ENCODE results near the gene MYOCD. TPM values are rescaled to one million over a fixed set of nuclear protein-coding genes. Genes with fewer than 3 reads are reported as not detected.
A peak's percentile ranks its signal among the peaks of the same experiment; 100 is the strongest.

MYOCD gene
- total RNA-seq, 2 donors from 2014 or later = 7.5 to 11.8 TPM

DNA sequence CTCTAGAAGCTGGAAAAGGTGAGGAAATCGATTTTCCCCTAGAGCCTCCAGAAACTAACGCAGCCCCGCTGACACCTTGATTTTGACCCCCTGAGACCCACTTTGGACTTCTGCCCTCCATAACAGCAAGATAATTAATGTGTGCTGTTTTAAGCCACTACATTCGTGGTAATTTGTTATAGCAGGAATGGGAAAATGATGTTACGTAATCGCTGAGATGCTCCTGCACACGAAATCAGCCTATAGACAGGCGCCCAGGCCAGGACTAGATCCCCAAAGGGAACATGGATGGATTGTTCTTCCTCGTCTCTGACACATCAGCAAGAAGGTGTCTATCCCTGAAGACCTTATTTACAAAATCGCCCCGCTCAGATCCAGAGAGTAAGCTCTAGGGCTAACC, 1.4 kb upstream of the MYOCD start:
- no peak overlapping the region for H3K4me3 ChIP-seq (ENCODE audit: low read length)
- H3K27ac Mint-ChIP-seq = no peak overlapping the region
- H3K9me3 ChIP-seq (ENCODE audit: control insufficient read depth, low read length) = no peaks in the 10 kb centered on the region
- peaks cover 4% of the 10 kb centered on the region for H3K4me1 ChIP-seq (ENCODE audit: control insufficient read depth, insufficient read depth, low read length)
- H3K9ac ChIP-seq (ENCODE audit: extremely low read depth, low read length, poor library complexity, severe bottlenecking) = no peak overlapping the region
- WGBS, 2 experiments (ENCODE audit: insufficient coverage in 1 of 2, insufficient read length in 1 of 2) = 79 to 86% methylated on average over 10 to 11 of the region's 11 CpGs
- H3K9me3 Mint-ChIP-seq = no peaks in the 10 kb centered on the region
- no peaks in the 10 kb centered on the region for H3K36me3 Mint-ChIP-seq (ENCODE audit: low read depth)
- H3K27ac ChIP-seq (ENCODE audit: low read depth, low read length) = no peak overlapping the region
- no peak overlapping the region for H3K4me3 Mint-ChIP-seq
- DNase-seq = no peak
- TF ChIP-seq, protein P1, sequence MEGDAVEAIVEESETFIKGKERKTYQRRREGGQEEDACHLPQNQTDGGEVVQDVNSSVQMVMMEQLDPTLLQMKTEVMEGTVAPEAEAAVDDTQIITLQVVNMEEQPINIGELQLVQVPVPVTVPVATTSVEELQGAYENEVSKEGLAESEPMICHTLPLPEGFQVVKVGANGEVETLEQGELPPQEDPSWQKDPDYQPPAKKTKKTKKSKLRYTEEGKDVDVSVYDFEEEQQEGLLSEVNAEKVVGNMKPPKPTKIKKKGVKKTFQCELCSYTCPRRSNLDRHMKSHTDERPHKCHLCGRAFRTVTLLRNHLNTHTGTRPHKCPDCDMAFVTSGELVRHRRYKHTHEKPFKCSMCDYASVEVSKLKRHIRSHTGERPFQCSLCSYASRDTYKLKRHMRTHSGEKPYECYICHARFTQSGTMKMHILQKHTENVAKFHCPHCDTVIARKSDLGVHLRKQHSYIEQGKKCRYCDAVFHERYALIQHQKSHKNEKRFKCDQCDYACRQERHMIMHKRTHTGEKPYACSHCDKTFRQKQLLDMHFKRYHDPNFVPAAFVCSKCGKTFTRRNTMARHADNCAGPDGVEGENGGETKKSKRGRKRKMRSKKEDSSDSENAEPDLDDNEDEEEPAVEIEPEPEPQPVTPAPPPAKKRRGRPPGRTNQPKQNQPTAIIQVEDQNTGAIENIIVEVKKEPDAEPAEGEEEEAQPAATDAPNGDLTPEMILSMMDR (conservative IDR thresholded peaks at IDR 0.05) = no peak
- H3K27me3 ChIP-seq (ENCODE audit: control insufficient read depth, insufficient read depth, low read length, poor library complexity, severe bottlenecking) = peaks cover 8% of the 10 kb centered on the region
- peaks cover 35% of the 10 kb centered on the region for H3K4me1 Mint-ChIP-seq
- no peaks in the 10 kb centered on the region for H3K36me3 ChIP-seq (ENCODE audit: control insufficient read depth, insufficient read depth, low read length)
- H3K27me3 Mint-ChIP-seq (ENCODE audit: insufficient read depth) = peaks cover 25% of the 10 kb centered on the region

DNA sequence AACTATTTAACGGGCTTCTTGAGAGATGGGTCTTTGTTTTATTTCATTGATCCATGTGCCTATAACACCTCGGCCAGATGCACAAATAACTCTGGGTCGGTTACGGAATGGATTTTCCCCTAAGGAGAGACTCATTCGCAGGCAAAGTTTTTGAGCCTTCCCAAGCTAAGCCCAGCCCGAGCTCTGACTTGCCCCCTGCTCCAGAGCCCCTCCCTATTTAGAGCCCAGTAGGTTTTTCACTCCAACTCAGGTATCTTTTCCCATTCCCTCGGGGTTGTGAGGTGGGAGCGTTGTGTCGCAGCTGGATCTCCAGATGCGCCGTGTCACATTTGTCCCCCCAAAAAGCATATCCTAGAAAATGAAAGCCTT, 812 bp upstream of the MYOCD start:
- peak overlapping the region; percentile 59 for H3K9ac ChIP-seq (ENCODE audit: extremely low read depth, low read length, poor library complexity, severe bottlenecking)

DNA sequence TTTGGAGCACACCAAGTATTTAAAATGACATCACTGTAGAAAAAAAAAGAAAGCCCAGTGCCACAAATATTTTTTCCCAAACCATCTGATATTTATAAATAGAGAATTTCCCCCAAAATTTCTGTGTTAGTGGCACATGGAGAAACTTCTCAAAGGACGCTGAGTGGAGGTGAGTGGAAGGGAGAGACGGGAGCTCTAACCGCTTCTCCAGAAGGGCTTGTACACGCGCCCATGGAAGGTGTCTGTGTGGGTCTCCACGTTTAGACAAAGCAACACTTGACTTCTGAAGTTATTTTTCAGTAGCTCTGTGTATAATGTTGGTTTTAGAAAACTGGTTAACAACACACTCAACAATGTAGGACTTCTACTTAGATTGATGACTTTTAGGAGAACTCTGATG, 1.0 kb downstream of the MYOCD start:
- H3K36me3 Mint-ChIP-seq (ENCODE audit: low read depth) = no peaks in the 10 kb centered on the region
- Histone ChIP-seq H3K27me3 (ENCODE audit: control insufficient read depth, insufficient read depth, low read length, poor library complexity, severe bottlenecking) (peaks cover 8% of the 10 kb centered on the region), H3K4me1 (ENCODE audit: control insufficient read depth, insufficient read depth, low read length) (peaks cover 7% of the 10 kb centered on the region), H3K9me3 (ENCODE audit: control insufficient read depth, low read length) (no peaks in the 10 kb centered on the region), H3K9ac (ENCODE audit: extremely low read depth, low read length, poor library complexity, severe bottlenecking) (peak overlapping the region; percentile 59), H3K36me3 (ENCODE audit: control insufficient read depth, insufficient read depth, low read length) (no peaks in the 10 kb centered on the region), H3K27ac (ENCODE audit: low read depth, low read length) (no peak overlapping the region), H3K4me3 (ENCODE audit: low read length) (peak overlapping the region; percentile 85)
- peak overlapping the region; percentile 14 for H3K27ac Mint-ChIP-seq
- TF ChIP-seq, protein P1 (conservative IDR thresholded peaks at IDR 0.05) = no peak
- DNase-seq = no peak
- H3K4me3 Mint-ChIP-seq = peak overlapping the region; percentile 72
- H3K27me3 Mint-ChIP-seq (ENCODE audit: insufficient read depth) = peaks cover 25% of the 10 kb centered on the region
- WGBS, 2 experiments (ENCODE audit: insufficient coverage in 1 of 2, insufficient read length in 1 of 2) = 84 to 100% methylated on average over 1 to 6 of the region's 6 CpGs
- H3K9me3 Mint-ChIP-seq = no peaks in the 10 kb centered on the region
- H3K4me1 Mint-ChIP-seq = peaks cover 45% of the 10 kb centered on the region

More for the DNA sequence above, 812 bp upstream of the MYOCD start:
- H3K27ac ChIP-seq (ENCODE audit: low read depth, low read length) = no peak overlapping the region
- Mint-ChIP-seq H3K27me3 (ENCODE audit: insufficient read depth) (peaks cover 25% of the 10 kb centered on the region), H3K9me3 (no peaks in the 10 kb centered on the region), H3K4me1 (peaks cover 38% of the 10 kb centered on the region), H3K36me3 (ENCODE audit: low read depth) (no peaks in the 10 kb centered on the region), H3K4me3 (peak overlapping the region; percentile 72), H3K27ac (no peak overlapping the region)
- TF ChIP-seq, protein P1 (conservative IDR thresholded peaks at IDR 0.05) = no peak
- peaks cover 8% of the 10 kb centered on the region for H3K27me3 ChIP-seq (ENCODE audit: control insufficient read depth, insufficient read depth, low read length, poor library complexity, severe bottlenecking)
- no peaks in the 10 kb centered on the region for H3K9me3 ChIP-seq (ENCODE audit: control insufficient read depth, low read length)
- peak overlapping the region; percentile 85 for H3K4me3 ChIP-seq (ENCODE audit: low read length)
- 30 to 50% methylated on average over 6 to 11 of the region's 11 CpGs for WGBS, 2 experiments (ENCODE audit: insufficient coverage in 1 of 2, insufficient read length in 1 of 2)
- DNase-seq = peak; percentile 63
- no peaks in the 10 kb centered on the region for H3K36me3 ChIP-seq (ENCODE audit: control insufficient read depth, insufficient read depth, low read length)
- peaks cover 4% of the 10 kb centered on the region for H3K4me1 ChIP-seq (ENCODE audit: control insufficient read depth, insufficient read depth, low read length)

All from endodermal cell (in vitro differentiated cells).